Adrenal gland (tissue), 12 donors: Measurements from ENCODE around the gene ADD1. TPM values are rescaled to one million over a fixed set of nuclear protein-coding genes. Genes with fewer than 3 reads are reported as not detected.

Source experiments
- DNase-seq, 7 donors: peaks; one replicate each; pipeline ENCODE4 v3.0.0-alpha.2; 2019 to 2020
- H3K27ac ChIP-seq, 5 donors: fragments of 200-600 bp; sonication (generic) in 4 of 5; 1 replicate in 3 of 5; 2 replicates in 2 of 5; pipeline versions ENCODE4 v1.5.1 to v1.8.0; 2016 to 2020; ENCODE audit warnings: mild to moderate bottlenecking in 1 of 5
- H3K27me3 ChIP-seq: fragments of 200-600 bp; 2 replicates; pipeline ENCODE4 v1.8.0; 2021
- H3K36me3 ChIP-seq, 2 donors: fragments of 200-600 bp; replicated peaks in 1 of 2; 1 replicate in 1 of 2; 2 replicates in 1 of 2; pipeline versions ENCODE4 v1.5.1 to v1.8.0; 2018 to 2022
- H3K4me1 ChIP-seq, 2 donors: fragments of 200-600 bp; replicated peaks in 1 of 2; 1 replicate in 1 of 2; 2 replicates in 1 of 2; pipeline versions ENCODE4 v1.5.1 to v1.8.0; 2018 to 2021
- H3K4me3 ChIP-seq, 4 donors: fragments of 200-600 bp; sonication (generic) in 3 of 4; one replicate each; pipeline ENCODE4 v1.5.1; 2016 to 2018
- H3K9me3 ChIP-seq, 3 donors: fragments of 200-600 bp; sonication (generic) in 1 of 3; replicated peaks in 1 of 3; 1 replicate in 2 of 3; 2 replicates in 1 of 3; pipeline versions ENCODE4 v1.5.1 to v1.8.0; 2016 to 2021
- CTCF ChIP-seq, 6 experiments: fragments of 450-650 bp in 4 of 6; fragments of 200-600 bp in 2 of 6; sonication (generic) in 1 of 6; IDR thresholded peaks; 1 replicate in 5 of 6; 2 replicates in 1 of 6; pipeline versions ENCODE4 v1.5.1 to v1.8.0; 2016 to 2021; ENCODE audit warnings: antibody characterized with exemption in 6 of 6, mild to moderate bottlenecking in 2 of 6, moderate library complexity in 1 of 6
- POLR2A ChIP-seq, 2 donors: fragments of 450-650 bp; IDR thresholded peaks; one replicate each; pipeline ENCODE4 v1.6.1; 2017; ENCODE audit warnings: antibody characterized with exemption in 2 of 2, mild to moderate bottlenecking in 2 of 2, moderate library complexity in 1 of 2
- WGBS, 4 donors: extraction: QIAGEN DNeasy Blood & Tissue Kit in 2 of 4; methylation state at CpG; one replicate each; pipeline versions ENCODE4 v1.1.5 to v1.1.7; 2013 to 2017; 5-methylcytosine and 5-hydroxymethylcytosine counted together
- intact Hi-C, 2 donors: fragments of 100-400 bp; cut with DNase I; formaldehyde crosslinking; loops; one replicate each; pipeline versions ENCODE4 v1.14.1 to v1.15.0; 2022 to 2023
- polyA plus RNA-seq, 3 donors: library from polyadenylated mRNA; stranded (reverse); fragments of 200-250 nt in 2 of 3; fragments of 350-450 nt in 1 of 3; fragmentation: Illumina TruSeq in 1 of 3; extraction: RNeasy Lipid Tissue Mini Kit (QIAGEN cat#74804) in 1 of 3; gene quantifications; one replicate each; pipeline ENCODE4 v1.2.3, GENCODE V29; 2013 to 2014
- total RNA-seq, 9 donors: library from RNA; depleted of rRNA in 4 of 9; stranded (reverse); fragments of >200 nt in 4 of 9; fragments of 120-200 nt in 1 of 9; fragmentation: NEBNext Ultra II Directional in 1 of 9; extraction: Animal tissue kit (Norgen Biotek cat#: 25700) in 1 of 9; gene quantifications; one replicate each; pipeline versions ENCODE4 v1.1.0 to v1.2.4, GENCODE V29; 2013 to 2023
- donor health status: healthy with polysubstance abuse.
- donor health status: Bipolar disorder and iron deficiency.
- donor health status: DM: yes; HTN: yes; CAD: no.
- donor health status: DM: no; HTN: no; CAD: no.
- donor health status: DM: no; HTN: no; CAD: no.
- donor health status: DM: yes; HTN: yes; CAD: no.

Gene ADD1
- total and polyA plus RNA-seq, 12 donors = 134 to 468 (median 241) TPM

- Histone ChIP-seq H3K4me1 (no peaks in the 10 kb centered on the region), H3K27ac (no peak overlapping the region), H3K4me3 (no peak overlapping the region), H3K27me3 (no peaks in the 10 kb centered on the region), H3K36me3 (peaks cover 0 to 58% of the 10 kb centered on the region in 2 donors), H3K9me3 (no peaks in the 10 kb centered on the region)
- DNase-seq = peak in 1 of 7 donors; percentile 21
- intact Hi-C loops = no loop called here
- TF ChIP-seq CTCF (IDR thresholded peaks at IDR 0.05) (no peak), POLR2A (IDR thresholded peaks at IDR 0.05) (no peak)
- 86 to 92% (median 91%) methylated on average over 5 to 10 of the region's 10 CpGs for WGBS, 4 donors
Measured at GRCh38 chr4:2923141-2923551, 79.5 kb downstream of the ADD1 start.

GRCh38 chr4:2923668-2924173 lies 80.1 kb downstream of the ADD1 start:
- TF ChIP-seq CTCF (IDR thresholded peaks at IDR 0.05) (no peak), POLR2A (IDR thresholded peaks at IDR 0.05) (no peak)
- Histone ChIP-seq H3K36me3 (peaks cover 0 to 63% of the 10 kb centered on the region in 2 donors), H3K4me3 (no peak overlapping the region), H3K27ac (no peak overlapping the region), H3K27me3 (no peaks in the 10 kb centered on the region), H3K9me3 (no peaks in the 10 kb centered on the region), H3K4me1 (no peaks in the 10 kb centered on the region)
- DNase-seq = peak in 1 of 7 donors; percentile 49
- intact Hi-C loops = no loop called here
- WGBS, 4 donors = 87 to 94% (median 89%) methylated on average over 15 to 16 of the region's 16 CpGs

- Histone ChIP-seq H3K4me3 (no peak overlapping the region), H3K27ac (no peak overlapping the region), H3K27me3 (no peaks in the 10 kb centered on the region), H3K9me3 (no peaks in the 10 kb centered on the region), H3K36me3 (peaks cover 0 to 68% of the 10 kb centered on the region in 2 donors), H3K4me1 (no peaks in the 10 kb centered on the region)
- 90 to 92% (median 91%) methylated on average over 7 to 8 of the region's 8 CpGs for WGBS, 4 donors
- DNase-seq = peak in 1 of 7 donors; percentile 44
- TF ChIP-seq POLR2A (IDR thresholded peaks at IDR 0.05) (no peak), CTCF (IDR thresholded peaks at IDR 0.05) (no peak)
- intact Hi-C loops = no loop called here
Measured at GRCh38 chr4:2924286-2924685, 80.6 kb downstream of the ADD1 start.

- Histone ChIP-seq H3K27me3 (no peaks in the 10 kb centered on the region), H3K27ac (no peak overlapping the region), H3K9me3 (no peaks in the 10 kb centered on the region), H3K4me3 (no peak overlapping the region), H3K36me3 (peaks cover 0 to 72% of the 10 kb centered on the region in 2 donors), H3K4me1 (no peaks in the 10 kb centered on the region)
- no peak for TF ChIP-seq CTCF (IDR thresholded peaks at IDR 0.05)
- TF ChIP-seq POLR2A (IDR thresholded peaks at IDR 0.05) = no peak
- intact Hi-C loops = no loop called here
- WGBS, 4 donors = 87 to 95% (median 90%) methylated on average over 7 of the region's 7 CpGs
- DNase-seq = peak in 2 of 7 donors; percentile 9 to 46
Measured at GRCh38 chr4:2924765-2925301, 81.2 kb downstream of the ADD1 start.
